VCaP (cell line): ENCODE measurements around the gene RRP1.
A peak's percentile ranks its signal among the peaks of the same experiment; 100 is the strongest.

Source experiments
- H3K27ac ChIP-seq: fragments of 450-650 bp; 2 replicates; pipeline ENCODE4 v1.5.1; 2017
- TF ChIP-seq, protein P1 (sequence below): fragments of 450-650 bp; conservative IDR thresholded peaks from 2 replicates; pipeline ENCODE4 v1.5.1; 2017; ENCODE audit warnings: mild to moderate bottlenecking, moderate library complexity

RRP1 gene

DNA sequence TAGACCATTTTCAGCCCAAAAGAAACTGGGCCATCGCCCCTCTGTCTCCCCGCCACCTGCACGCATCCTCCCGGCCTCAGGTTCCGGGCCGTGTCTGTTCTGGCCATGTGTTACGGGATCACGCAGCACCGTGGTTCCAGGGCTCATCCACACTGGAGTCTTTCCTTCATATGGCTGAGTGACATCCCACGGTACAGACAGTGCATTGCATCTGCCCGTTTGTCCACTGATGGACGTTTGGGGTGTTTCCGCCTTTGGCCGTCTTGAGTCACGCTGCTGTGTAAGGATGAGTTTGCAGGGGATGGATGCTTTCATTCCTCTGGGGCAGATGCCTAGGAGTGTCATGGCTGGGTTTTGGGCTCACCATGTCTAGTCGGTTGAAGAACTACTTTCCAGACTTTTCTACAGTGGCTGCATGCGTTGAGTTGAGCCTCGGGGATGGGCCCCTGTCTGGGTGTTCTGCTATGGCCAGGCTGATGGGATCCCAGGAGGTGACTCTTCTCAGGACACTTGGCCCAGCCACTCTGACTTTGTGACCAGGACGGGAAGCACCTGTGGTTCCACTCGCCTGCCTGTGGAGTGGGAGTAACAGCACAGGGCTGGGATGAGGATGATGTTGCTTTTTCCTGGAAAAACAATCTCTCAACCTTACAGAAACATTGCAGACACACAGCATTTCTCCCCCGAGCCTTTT, 16.8 kb downstream of the RRP1 start:
- H3K27ac ChIP-seq: 0 out of 2 replicates have a peak overlapping the region, but pooled peaks have one; percentile 10
- TF ChIP-seq, protein P1, sequence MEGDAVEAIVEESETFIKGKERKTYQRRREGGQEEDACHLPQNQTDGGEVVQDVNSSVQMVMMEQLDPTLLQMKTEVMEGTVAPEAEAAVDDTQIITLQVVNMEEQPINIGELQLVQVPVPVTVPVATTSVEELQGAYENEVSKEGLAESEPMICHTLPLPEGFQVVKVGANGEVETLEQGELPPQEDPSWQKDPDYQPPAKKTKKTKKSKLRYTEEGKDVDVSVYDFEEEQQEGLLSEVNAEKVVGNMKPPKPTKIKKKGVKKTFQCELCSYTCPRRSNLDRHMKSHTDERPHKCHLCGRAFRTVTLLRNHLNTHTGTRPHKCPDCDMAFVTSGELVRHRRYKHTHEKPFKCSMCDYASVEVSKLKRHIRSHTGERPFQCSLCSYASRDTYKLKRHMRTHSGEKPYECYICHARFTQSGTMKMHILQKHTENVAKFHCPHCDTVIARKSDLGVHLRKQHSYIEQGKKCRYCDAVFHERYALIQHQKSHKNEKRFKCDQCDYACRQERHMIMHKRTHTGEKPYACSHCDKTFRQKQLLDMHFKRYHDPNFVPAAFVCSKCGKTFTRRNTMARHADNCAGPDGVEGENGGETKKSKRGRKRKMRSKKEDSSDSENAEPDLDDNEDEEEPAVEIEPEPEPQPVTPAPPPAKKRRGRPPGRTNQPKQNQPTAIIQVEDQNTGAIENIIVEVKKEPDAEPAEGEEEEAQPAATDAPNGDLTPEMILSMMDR: no peak

DNA sequence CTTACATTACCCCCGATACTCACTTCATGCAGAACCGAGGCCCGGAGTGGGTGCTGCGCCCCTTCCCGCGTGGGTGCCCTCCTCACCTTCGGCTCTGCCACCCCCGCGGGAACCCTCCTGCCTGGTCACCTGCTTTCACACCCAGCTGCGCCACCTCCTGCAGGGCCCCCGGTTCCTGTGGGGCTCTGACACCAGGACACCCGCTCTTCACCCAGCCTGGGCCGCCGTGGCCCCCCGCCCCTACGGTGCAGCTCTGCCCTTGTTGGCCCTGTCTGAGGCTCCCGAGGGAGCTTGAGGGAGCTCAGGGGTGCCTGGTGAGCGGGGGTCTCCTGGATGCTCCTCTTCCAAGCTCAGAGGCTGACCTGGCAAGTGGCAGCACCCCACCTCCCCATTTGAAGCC, 19.0 kb downstream of the RRP1 start:
- peak overlapping the region; percentile 37; the same call in 1 of the 2 replicates for H3K27ac ChIP-seq
- TF ChIP-seq, protein P1: no peak

DNA sequence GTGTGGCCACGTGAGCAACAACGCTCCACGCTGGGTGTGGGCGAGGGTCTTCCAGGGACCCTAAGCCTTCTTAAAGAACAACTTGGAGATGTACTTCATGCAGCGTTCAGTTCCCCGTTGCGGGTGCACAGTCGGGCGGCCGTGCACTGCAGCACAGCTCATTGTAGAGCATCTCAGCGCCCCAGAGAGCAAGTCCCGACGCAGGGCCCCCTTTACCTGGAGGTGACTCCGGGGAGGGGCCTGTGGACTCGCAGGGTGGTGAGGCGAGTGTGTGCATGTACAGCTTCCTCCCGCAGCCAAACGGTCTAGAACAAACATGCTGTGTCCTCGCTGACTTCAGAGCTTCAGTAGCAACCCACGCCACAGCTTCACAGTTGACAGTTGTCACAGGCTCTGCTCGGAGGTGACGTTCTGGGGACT, 19.5 kb downstream of the RRP1 start:
- TF ChIP-seq, protein P1: no peak
- peak overlapping the region; percentile 37; the same call in 1 of the 2 replicates for H3K27ac ChIP-seq

DNA sequence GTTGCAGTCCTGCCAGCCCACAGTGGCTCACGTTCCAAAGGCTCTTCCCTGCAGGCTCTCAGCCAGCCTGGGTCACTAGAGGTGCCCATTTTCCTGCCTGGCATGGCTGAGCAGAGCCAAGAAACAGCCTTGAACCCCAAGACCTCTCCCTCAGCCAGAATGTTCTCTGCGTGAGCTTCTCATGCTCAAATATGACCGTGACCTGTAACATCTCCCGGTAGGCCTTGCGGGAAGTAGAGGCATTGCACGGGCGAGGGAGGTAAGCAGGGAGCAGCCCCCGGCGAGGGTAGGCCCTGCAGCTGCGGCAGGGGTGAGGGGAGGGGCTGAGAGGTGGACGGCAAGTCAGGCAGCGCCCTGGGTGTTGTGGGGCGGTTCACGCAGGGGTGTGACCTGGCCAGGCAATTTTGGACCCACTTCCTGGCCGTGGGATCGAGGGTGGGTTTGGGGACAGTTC, 20.0 kb downstream of the RRP1 start:
- TF ChIP-seq, protein P1: no peak
- H3K27ac ChIP-seq: peak overlapping the region; percentile 37; the same call in 1 of the 2 replicates

DNA sequence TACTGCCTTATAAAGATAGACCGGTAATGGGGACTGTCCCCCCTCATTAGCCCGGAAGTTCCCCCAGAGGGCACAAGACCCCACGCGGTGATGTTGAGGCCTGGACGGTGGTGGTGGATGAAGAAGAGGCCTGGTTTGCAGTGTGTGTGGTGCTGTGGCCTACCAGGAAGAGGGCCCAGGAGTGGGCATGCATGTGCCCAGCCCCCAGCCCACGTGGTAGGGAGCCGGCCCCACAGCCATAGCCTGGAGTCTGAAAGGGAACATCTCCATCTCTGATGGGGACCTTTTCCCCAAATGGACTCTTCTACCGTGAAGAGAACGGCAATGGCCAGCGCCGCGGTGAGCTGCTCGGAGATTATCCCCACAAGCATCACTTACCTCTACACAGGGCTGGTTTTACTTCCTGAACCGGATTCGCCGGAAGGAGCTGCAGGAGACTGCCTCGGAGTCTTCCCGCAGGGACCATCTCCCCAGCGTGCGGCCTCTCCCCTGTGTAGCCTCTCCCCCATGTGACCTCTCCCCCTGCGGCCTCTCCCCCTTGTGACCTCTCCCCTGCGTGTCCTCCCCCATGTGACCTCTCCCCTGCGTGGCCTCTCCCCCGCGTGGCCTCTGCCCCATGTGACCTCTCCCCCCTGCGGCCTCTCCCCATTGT, 20.6 kb downstream of the RRP1 start:
- H3K27ac ChIP-seq: no peak overlapping the region; the same call in 1 of the 2 replicates
- TF ChIP-seq, protein P1: no peak

DNA sequence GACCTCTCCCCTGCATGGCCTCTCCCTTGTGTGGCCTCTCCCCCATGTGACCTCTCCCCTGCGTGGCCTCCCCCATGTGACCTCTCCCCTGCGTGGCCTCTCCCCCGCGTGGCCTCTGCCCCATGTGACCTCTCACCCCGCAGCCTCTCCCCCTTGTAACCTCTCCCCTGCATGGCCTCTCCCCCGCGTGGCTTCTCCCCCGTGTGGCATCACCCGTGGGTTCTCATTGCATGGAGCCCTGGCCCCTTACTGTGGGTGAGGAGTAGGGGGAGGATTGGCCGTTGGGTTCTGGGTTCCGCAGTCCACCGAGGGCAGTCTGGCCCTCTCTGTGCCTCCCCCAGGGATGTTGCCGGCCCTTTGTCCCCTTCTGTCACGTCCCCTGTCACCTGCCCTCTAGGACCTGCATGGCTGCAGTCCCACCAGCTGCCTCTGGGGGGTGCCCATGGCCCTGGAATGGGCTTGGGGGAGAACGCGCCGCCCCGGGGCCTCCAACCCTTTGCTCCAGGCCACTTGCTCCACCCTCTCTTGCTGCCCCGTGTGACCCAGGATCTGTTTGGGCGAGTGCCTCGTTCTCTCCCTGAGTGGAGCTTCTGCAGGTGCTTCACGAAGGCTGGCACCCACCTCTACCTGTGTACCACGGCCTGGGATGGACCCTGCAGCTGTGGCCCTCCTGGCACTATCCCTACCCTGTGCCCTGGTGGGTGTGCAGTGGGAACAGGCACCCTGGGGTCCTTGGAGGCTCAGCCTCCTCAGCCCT, 21.3 kb downstream of the RRP1 start:
- peak overlapping the region; percentile 76 for H3K27ac ChIP-seq
- TF ChIP-seq, protein P1: peak; percentile 99
